Measurements from ENCODE around the gene ACO2. TPM values are rescaled to one million over a fixed set of nuclear protein-coding genes. Genes with fewer than 3 reads are reported as not detected.

The ACO2 gene
- total and polyA plus RNA-seq, 2 of the 4 experiments (the other 2 are of a cell fraction): 71.3 to 72.9 TPM

- no peak overlapping the region for H2BK5ac ChIP-seq (ENCODE audit: low read depth, low read length, poor library complexity, severe bottlenecking)
- H3K36me3 ChIP-seq (ENCODE audit: control insufficient read depth, insufficient read depth, low read length): peaks cover 25% of the 10 kb centered on the region
- no peak overlapping the region for H3K14ac ChIP-seq (replicated peaks; ENCODE audit: low read depth, low read length)
- CTCF ChIA-PET: interaction anchor here (0.9 kb wide), 1 partner anchor 10 kb away, joined by 4 read pairs; no protein-coding TSS in a partner anchor
- TF ChIP-seq RFX5 (IDR thresholded peaks at IDR 0.05; ENCODE audit: low read depth, low read length) (no peak), ELK1 (IDR thresholded peaks at IDR 0.05; ENCODE audit: borderline replicate concordance, low read depth, low read length) (no peak), NFE2L2 (IDR thresholded peaks at IDR 0.05; ENCODE audit: low read depth, low read length) (no peak), FOS (IDR thresholded peaks at IDR 0.05; ENCODE audit: low read depth, low read length) (no peak), POLR2A (IDR thresholded peaks at IDR 0.05; ENCODE audit: low read depth, low read length) (no peak), RAD21 (IDR thresholded peaks at IDR 0.05; ENCODE audit: low read length) (no peak), CEBPB (IDR thresholded peaks at IDR 0.05; ENCODE audit: low read depth, low read length) (no peak), BHLHE40 (IDR thresholded peaks at IDR 0.05; ENCODE audit: low read depth, low read length) (no peak), USF2 (IDR thresholded peaks at IDR 0.05; ENCODE audit: low read depth, low read length) (no peak)
- H3K79me1 ChIP-seq (ENCODE audit: low read depth in 1 of 2, low read length in 2 of 2): peaks cover 8 to 35% of the 10 kb centered on the region in 2 experiments; a peak in 3 of 4 replicates
- intact Hi-C loops (cut with micrococcal nuclease) (no loop called here), in situ Hi-C loops (cut with MboI; ENCODE audit: low sequenced_read_pairs) (loop anchor here (25.0 kb wide), 1 partner anchor 570 kb away; no protein-coding TSS in a partner anchor), dilution Hi-C loops (cut with HindIII; ENCODE audit: low sequenced_read_pairs, unreplicated experiment) (no loop called here)
- H2BK20ac ChIP-seq (ENCODE audit: low read depth, low read length): no peak overlapping the region
- no peak overlapping the region for H3K4ac ChIP-seq (ENCODE audit: low read depth, low read length)
- H2BK120ac ChIP-seq (ENCODE audit: low read depth, low read length): no peak overlapping the region
- H3K4me2 ChIP-seq (ENCODE audit: low read depth, low read length): no peak overlapping the region
- no peak overlapping the region for H3K9ac ChIP-seq (ENCODE audit: low read depth, low read length)
- no TSS peak for BruUV-seq (replicated peaks)
- H2AK9ac ChIP-seq (replicated peaks; ENCODE audit: low read depth, low read length, poor library complexity): no peak overlapping the region
- H4K8ac ChIP-seq (ENCODE audit: low read depth in 2 of 2, low read length in 2 of 2): no peak overlapping the region
- no peak overlapping the region for H3K23ac ChIP-seq (ENCODE audit: low read depth, low read length)
- no peaks in the 10 kb centered on the region for H3K9me3 ChIP-seq (ENCODE audit: control insufficient read depth, insufficient read depth, low read length)
- no peak overlapping the region for H2AFZ ChIP-seq (replicated peaks; ENCODE audit: low read length, poor library complexity)
- H3K27me3 ChIP-seq (ENCODE audit: control insufficient read depth, insufficient read depth, low read length): no peaks in the 10 kb centered on the region
- no peak overlapping the region for H4K5ac ChIP-seq (ENCODE audit: low read depth, low read length)
- H3K27ac ChIP-seq (ENCODE audit: insufficient read depth, low read length): no peak overlapping the region
- peaks cover 3% of the 10 kb centered on the region for H3K4me1 ChIP-seq (ENCODE audit: control insufficient read depth, insufficient read depth, low read length)
- POLR2A ChIA-PET (ENCODE audit: unreplicated experiment): no interaction called here
- 97% methylated on average over 10 of the region's 23 CpGs; no CpG with 5 or more reads in 1 of the 2 experiments for WGBS, 2 experiments (ENCODE audit: extremely low coverage in 2 of 2, insufficient read length in 1 of 2)
- peaks cover 4% of the 10 kb centered on the region for H3K9me1 ChIP-seq (ENCODE audit: insufficient read depth, low read length)
- ATAC-seq (ENCODE audit: low read depth): no peak
- no peak overlapping the region for H2AK5ac ChIP-seq (ENCODE audit: low read depth, low read length)
- no peak overlapping the region for H3K56ac ChIP-seq (ENCODE audit: extremely low read depth, insufficient read depth, low read length)
- no peak for DNase-seq
- H2BK15ac ChIP-seq (ENCODE audit: low read depth, low read length): no peak overlapping the region
- H3K18ac ChIP-seq (ENCODE audit: low read depth, low read length): no peak overlapping the region
- 0 out of 2 replicates have a peak, but pooled peaks cover 7% of the 10 kb centered on the region for H4K20me1 ChIP-seq (ENCODE audit: insufficient read depth, low read length)
- H3K4me3 ChIP-seq (ENCODE audit: insufficient read depth, low read depth, low read length): no peak overlapping the region
- H4K91ac ChIP-seq (ENCODE audit: insufficient read depth, low read depth, low read length): no peak overlapping the region
These were observed 38.6 kb downstream of the ACO2 start for GRCh38 chr22:41507330-41508063.
